ENCODE results near the gene TELO2. TPM values are rescaled to one million over a fixed set of nuclear protein-coding genes. Genes with fewer than 3 reads are reported as not detected.

TELO2 gene
- total RNA-seq, 1 experiment from 2014 or later, result 65.4 TPM

DNA sequence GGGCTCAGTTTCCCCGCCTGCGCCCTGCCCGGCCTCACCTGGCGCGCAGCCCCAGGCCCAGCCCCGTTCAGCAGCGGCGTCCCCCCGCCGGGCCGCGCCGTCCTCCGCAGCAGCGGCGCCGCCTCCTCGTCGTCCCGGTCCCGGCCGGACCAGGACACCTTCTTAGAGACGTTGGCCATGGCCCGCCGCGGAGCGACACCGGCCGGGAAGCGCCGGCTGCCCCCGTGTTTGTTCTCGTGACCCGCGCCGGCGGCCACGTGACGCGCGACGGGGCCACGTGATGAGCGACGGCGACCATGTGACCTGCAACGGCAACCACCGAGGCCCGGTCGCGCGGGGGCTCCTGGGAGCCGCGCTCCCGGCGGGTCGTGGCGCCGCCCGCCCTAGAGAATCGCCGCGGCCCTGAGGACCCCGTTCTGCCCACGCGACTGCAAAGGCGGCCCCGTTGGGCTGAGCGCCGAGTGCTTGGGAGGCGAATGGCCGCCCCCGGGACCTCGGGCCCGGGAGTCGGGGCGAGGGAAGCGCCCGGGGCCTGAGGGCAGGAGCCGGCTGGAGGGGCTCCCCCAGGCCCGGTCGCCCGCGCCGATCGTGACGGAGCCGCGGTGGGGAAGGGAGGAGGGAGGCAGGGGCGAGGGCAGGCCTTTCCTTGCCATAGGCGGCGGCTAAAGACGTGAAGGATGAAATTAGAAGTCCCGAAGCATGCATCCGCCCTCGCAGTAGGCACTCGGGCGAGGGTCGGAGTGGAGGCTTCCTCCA is 18.2 kb upstream of the TELO2 start, which contains the start of gene CLCN7:
CLCN7 (minus strand) TSS at position 233 of the 756 bp plus-strand sequence; CDS start at position 179, 54 bp downstream.
- DNase-seq (ENCODE audit: low read depth, low spot score) (peak; percentile 13), ATAC-seq (peak; percentile 92)
- in situ Hi-C loops (cut with HindIII; ENCODE audit: low pct_unique_long_range_greater_than_20kb, low sequenced_read_pairs) (no loop called here), intact Hi-C loops (cut with micrococcal nuclease; ENCODE audit: unreplicated experiment) (no loop called here)
- H3K27me3 ChIP-seq (ENCODE audit: control insufficient read depth, insufficient read depth, low read length), result no peaks in the 10 kb centered on the region
- BruUV-seq (replicated peaks), result no TSS peak
- peaks cover 27% of the 10 kb centered on the region for H3K4me1 ChIP-seq (ENCODE audit: control insufficient read depth, insufficient read depth, low read length)
- CTCF ChIA-PET, result no interaction called here
- no peaks in the 10 kb centered on the region for H3K9me3 ChIP-seq (ENCODE audit: control insufficient read depth, insufficient read depth, low read depth, low read length)
- TF ChIP-seq, protein P1, sequence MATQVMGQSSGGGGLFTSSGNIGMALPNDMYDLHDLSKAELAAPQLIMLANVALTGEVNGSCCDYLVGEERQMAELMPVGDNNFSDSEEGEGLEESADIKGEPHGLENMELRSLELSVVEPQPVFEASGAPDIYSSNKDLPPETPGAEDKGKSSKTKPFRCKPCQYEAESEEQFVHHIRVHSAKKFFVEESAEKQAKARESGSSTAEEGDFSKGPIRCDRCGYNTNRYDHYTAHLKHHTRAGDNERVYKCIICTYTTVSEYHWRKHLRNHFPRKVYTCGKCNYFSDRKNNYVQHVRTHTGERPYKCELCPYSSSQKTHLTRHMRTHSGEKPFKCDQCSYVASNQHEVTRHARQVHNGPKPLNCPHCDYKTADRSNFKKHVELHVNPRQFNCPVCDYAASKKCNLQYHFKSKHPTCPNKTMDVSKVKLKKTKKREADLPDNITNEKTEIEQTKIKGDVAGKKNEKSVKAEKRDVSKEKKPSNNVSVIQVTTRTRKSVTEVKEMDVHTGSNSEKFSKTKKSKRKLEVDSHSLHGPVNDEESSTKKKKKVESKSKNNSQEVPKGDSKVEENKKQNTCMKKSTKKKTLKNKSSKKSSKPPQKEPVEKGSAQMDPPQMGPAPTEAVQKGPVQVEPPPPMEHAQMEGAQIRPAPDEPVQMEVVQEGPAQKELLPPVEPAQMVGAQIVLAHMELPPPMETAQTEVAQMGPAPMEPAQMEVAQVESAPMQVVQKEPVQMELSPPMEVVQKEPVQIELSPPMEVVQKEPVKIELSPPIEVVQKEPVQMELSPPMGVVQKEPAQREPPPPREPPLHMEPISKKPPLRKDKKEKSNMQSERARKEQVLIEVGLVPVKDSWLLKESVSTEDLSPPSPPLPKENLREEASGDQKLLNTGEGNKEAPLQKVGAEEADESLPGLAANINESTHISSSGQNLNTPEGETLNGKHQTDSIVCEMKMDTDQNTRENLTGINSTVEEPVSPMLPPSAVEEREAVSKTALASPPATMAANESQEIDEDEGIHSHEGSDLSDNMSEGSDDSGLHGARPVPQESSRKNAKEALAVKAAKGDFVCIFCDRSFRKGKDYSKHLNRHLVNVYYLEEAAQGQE (IDR thresholded peaks at IDR 0.05; ENCODE audit: insufficient read depth in 1 of 2, low read depth in 2 of 2, low read length in 1 of 2), result 0 out of 4 replicates have a peak, but pooled peaks of 1 of the 2 experiments have one; percentile 23
- TF ChIP-seq POLR2AphosphoS5 (IDR thresholded peaks at IDR 0.05; ENCODE audit: low read depth, low read length) (peak; percentile 60), TCF7L2 (IDR thresholded peaks at IDR 0.05; ENCODE audit: low read depth, low read length) (0 out of 2 replicates have a peak, but pooled peaks have one; percentile 29), SIN3A (IDR thresholded peaks at IDR 0.05; ENCODE audit: borderline replicate concordance, insufficient read depth, low read depth, low read length) (peak; percentile 98; the same call in 1 of the 2 replicates)
- TF ChIP-seq, protein P2, sequence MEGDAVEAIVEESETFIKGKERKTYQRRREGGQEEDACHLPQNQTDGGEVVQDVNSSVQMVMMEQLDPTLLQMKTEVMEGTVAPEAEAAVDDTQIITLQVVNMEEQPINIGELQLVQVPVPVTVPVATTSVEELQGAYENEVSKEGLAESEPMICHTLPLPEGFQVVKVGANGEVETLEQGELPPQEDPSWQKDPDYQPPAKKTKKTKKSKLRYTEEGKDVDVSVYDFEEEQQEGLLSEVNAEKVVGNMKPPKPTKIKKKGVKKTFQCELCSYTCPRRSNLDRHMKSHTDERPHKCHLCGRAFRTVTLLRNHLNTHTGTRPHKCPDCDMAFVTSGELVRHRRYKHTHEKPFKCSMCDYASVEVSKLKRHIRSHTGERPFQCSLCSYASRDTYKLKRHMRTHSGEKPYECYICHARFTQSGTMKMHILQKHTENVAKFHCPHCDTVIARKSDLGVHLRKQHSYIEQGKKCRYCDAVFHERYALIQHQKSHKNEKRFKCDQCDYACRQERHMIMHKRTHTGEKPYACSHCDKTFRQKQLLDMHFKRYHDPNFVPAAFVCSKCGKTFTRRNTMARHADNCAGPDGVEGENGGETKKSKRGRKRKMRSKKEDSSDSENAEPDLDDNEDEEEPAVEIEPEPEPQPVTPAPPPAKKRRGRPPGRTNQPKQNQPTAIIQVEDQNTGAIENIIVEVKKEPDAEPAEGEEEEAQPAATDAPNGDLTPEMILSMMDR (IDR thresholded peaks at IDR 0.05), result no peak
- peak within 1 kb of the TSS; percentile 89 for H3K27ac ChIP-seq (ENCODE audit: low read length)
- peak within 1 kb of the TSS; percentile 71 to 77 for H3K4me3 ChIP-seq (ENCODE audit: low read depth in 2 of 2, low read length in 2 of 2)
- no peaks in the 10 kb centered on the region; the same call in 1 of the 2 replicates for H3K36me3 ChIP-seq (ENCODE audit: control insufficient read depth, insufficient read depth, low read length)
- POLR2A ChIA-PET, result no interaction called here

DNA sequence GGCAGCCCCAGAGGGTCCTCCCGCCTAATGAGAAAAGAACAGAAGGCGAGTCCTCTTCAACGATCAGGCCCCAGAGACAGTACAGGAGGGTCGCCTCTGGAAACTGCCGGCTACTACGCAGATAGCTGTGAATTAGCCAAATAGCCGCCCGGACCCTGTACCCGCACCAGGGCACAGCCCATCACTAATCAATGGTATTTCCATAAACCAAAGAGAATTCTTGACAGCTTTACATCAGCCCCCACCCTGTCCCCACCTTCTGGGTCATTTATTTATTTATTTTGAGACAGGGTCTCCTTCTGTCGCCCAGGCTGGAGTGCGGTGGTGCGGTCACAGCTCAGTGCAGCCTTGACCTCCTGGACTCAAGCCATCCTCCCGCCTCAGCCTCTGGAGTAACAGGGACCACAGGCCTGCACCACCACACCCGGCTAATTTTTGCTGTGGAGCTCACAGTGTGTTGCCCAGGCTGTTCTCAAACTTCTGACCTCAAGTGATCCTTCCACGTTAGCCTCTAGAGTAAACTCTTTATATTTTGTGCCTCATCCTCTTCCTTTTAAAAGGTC is 17.5 kb upstream of the TELO2 start:
- ATAC-seq, result no peak
- intact Hi-C loops (cut with micrococcal nuclease; ENCODE audit: unreplicated experiment) (no loop called here), in situ Hi-C loops (cut with HindIII; ENCODE audit: low pct_unique_long_range_greater_than_20kb, low sequenced_read_pairs) (no loop called here)
- Histone ChIP-seq H3K4me3 (ENCODE audit: low read depth in 2 of 2, low read length in 2 of 2) (peak overlapping the region; percentile 71 to 77), H3K27ac (ENCODE audit: low read length) (peak overlapping the region; percentile 89), H3K27me3 (ENCODE audit: control insufficient read depth, insufficient read depth, low read length) (no peaks in the 10 kb centered on the region), H3K9me3 (ENCODE audit: control insufficient read depth, insufficient read depth, low read depth, low read length) (no peaks in the 10 kb centered on the region), H3K36me3 (ENCODE audit: control insufficient read depth, insufficient read depth, low read length) (no peaks in the 10 kb centered on the region; the same call in 1 of the 2 replicates), H3K4me1 (ENCODE audit: control insufficient read depth, insufficient read depth, low read length) (peaks cover 21% of the 10 kb centered on the region)
- POLR2A ChIA-PET, result no interaction called here
- BruUV-seq (replicated peaks), result TSS peak; percentile 93
- DNase-seq (ENCODE audit: low read depth, low spot score), result no peak
- CTCF ChIA-PET, result no interaction called here
- TF ChIP-seq TCF7L2 (IDR thresholded peaks at IDR 0.05; ENCODE audit: low read depth, low read length) (no peak), POLR2AphosphoS5 (IDR thresholded peaks at IDR 0.05; ENCODE audit: low read depth, low read length) (no peak)
